ENCODE data around the gene TAS2R30.

DNA sequence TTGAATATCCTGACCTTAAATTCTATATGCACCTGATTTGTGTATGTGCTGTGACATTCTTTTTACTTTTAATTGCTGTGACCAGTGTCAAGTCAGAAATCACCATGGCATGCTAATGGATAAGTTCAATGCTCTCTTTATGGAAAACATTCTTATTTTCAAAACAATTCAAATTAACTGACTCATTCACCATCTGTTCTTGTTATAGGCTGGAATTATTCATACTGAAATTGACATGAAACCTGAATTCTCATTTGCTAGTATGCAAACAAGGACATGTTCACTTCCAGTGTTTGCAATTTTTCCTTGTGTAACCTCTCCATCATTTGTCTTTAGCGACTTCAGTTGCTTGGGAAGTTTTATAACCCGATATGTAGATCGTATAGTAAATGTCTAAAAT is at the start of gene TAS2R30:
- TF ChIP-seq, protein P1, sequence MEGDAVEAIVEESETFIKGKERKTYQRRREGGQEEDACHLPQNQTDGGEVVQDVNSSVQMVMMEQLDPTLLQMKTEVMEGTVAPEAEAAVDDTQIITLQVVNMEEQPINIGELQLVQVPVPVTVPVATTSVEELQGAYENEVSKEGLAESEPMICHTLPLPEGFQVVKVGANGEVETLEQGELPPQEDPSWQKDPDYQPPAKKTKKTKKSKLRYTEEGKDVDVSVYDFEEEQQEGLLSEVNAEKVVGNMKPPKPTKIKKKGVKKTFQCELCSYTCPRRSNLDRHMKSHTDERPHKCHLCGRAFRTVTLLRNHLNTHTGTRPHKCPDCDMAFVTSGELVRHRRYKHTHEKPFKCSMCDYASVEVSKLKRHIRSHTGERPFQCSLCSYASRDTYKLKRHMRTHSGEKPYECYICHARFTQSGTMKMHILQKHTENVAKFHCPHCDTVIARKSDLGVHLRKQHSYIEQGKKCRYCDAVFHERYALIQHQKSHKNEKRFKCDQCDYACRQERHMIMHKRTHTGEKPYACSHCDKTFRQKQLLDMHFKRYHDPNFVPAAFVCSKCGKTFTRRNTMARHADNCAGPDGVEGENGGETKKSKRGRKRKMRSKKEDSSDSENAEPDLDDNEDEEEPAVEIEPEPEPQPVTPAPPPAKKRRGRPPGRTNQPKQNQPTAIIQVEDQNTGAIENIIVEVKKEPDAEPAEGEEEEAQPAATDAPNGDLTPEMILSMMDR (conservative IDR thresholded peaks at IDR 0.05 in 1 of 2, IDR thresholded peaks at IDR 0.05 in 1 of 2; ENCODE audit: low read depth in 1 of 2, low read length in 2 of 2), result no peak
- TF ChIP-seq EZH2 (IDR thresholded peaks at IDR 0.05; ENCODE audit: low read length, missing control alignments), result no peak
